WTC11 (cell line): Measurements from ENCODE around the gene KLF11.

ENCODE experiments used
- STAT6 ChIP-seq: sonication (generic); formaldehyde crosslinking; conservative IDR thresholded peaks from 2 replicates; pipeline ENCODE4 v1.8.1; 2023; ENCODE audit warnings: mild to moderate bottlenecking, low read depth, missing genetic modification reagents, moderate library complexity
- ZNF423 ChIP-seq: fragments of 250-450 bp; sonication (Bioruptor Pico); IDR thresholded peaks from 2 replicates; pipeline ENCODE4 v2.1.2; 2022; ENCODE audit warnings: mild to moderate bottlenecking, moderate library complexity
- TF ChIP-seq, protein P1 (sequence below): fragments of 200-600 bp; IDR thresholded peaks from 2 replicates; pipeline ENCODE4 v1.8.0; 2022; ENCODE audit warnings: antibody characterized with exemption
- TF ChIP-seq, protein P2 (sequence below): sonication (generic); formaldehyde crosslinking; IDR thresholded peaks from 2 replicates; pipeline ENCODE4 v1.8.1; 2023; ENCODE audit warnings: mild to moderate bottlenecking, missing genetic modification reagents, moderate library complexity

- TF ChIP-seq, protein P1, sequence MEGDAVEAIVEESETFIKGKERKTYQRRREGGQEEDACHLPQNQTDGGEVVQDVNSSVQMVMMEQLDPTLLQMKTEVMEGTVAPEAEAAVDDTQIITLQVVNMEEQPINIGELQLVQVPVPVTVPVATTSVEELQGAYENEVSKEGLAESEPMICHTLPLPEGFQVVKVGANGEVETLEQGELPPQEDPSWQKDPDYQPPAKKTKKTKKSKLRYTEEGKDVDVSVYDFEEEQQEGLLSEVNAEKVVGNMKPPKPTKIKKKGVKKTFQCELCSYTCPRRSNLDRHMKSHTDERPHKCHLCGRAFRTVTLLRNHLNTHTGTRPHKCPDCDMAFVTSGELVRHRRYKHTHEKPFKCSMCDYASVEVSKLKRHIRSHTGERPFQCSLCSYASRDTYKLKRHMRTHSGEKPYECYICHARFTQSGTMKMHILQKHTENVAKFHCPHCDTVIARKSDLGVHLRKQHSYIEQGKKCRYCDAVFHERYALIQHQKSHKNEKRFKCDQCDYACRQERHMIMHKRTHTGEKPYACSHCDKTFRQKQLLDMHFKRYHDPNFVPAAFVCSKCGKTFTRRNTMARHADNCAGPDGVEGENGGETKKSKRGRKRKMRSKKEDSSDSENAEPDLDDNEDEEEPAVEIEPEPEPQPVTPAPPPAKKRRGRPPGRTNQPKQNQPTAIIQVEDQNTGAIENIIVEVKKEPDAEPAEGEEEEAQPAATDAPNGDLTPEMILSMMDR, result no peak
- TF ChIP-seq STAT6, result no peak
- no peak for TF ChIP-seq ZNF423 (CRISPR knock-in tag)
- TF ChIP-seq, protein P2, sequence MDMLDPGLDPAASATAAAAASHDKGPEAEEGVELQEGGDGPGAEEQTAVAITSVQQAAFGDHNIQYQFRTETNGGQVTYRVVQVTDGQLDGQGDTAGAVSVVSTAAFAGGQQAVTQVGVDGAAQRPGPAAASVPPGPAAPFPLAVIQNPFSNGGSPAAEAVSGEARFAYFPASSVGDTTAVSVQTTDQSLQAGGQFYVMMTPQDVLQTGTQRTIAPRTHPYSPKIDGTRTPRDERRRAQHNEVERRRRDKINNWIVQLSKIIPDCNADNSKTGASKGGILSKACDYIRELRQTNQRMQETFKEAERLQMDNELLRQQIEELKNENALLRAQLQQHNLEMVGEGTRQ (CRISPR knock-in tag), result no peak
Measured at GRCh38 chr2:10076988-10077527, 33.7 kb downstream of the KLF11 start.
